Mesendoderm (in vitro differentiated cells): ENCODE measurements around the gene SLC35G6.
A peak's percentile ranks its signal among the peaks of the same experiment; 100 is the strongest.

ENCODE experiments used
- DNase-seq: peaks from one replicate; pipeline ENCODE4 v3.0.0; 2013
- H2AK5ac ChIP-seq: 2 replicates; pipeline ENCODE4 v1.6.1; 2013; ENCODE audit warnings: low read length, inconsistent platforms
- H2BK120ac ChIP-seq: 2 replicates; pipeline ENCODE4 v1.6.1; 2013; ENCODE audit warnings: low read depth, mild to moderate bottlenecking, low read length, moderate library complexity, mixed read lengths
- H2BK15ac ChIP-seq: replicated peaks from 2 replicates; pipeline ENCODE4 v1.6.1; 2013; ENCODE audit warnings: low read depth, mild to moderate bottlenecking, moderate library complexity
- H2BK5ac ChIP-seq: 2 replicates; pipeline ENCODE4 v1.6.1; 2013; ENCODE audit warnings: low read length, inconsistent platforms
- H3K18ac ChIP-seq: 2 replicates; pipeline ENCODE4 v1.6.1; 2013; ENCODE audit warnings: mild to moderate bottlenecking, low read length, mixed read lengths
- H3K23ac ChIP-seq: one replicate; pipeline ENCODE4 v1.6.1; 2013; ENCODE audit warnings: low read length
- H3K27ac ChIP-seq: 2 replicates; pipeline ENCODE4 v1.5.1; 2013; ENCODE audit warnings: low read depth, mild to moderate bottlenecking, inconsistent platforms, low read length, moderate library complexity
- H3K27me3 ChIP-seq: 2 replicates; pipeline ENCODE4 v1.6.1; 2013; ENCODE audit warnings: low read length, control low read depth, mild to moderate bottlenecking, inconsistent platforms; ENCODE audit not compliant: insufficient read depth, poor library complexity
- H3K36me3 ChIP-seq: 2 replicates; pipeline ENCODE4 v1.6.1; 2013; ENCODE audit warnings: low read length, inconsistent platforms; ENCODE audit not compliant: control insufficient read depth, insufficient read depth
- H3K4ac ChIP-seq: one replicate; pipeline ENCODE4 v1.6.1; 2013; ENCODE audit warnings: low read depth, mild to moderate bottlenecking, low read length, moderate library complexity
- H3K4me1 ChIP-seq: 2 replicates; pipeline ENCODE4 v1.6.1; 2013; ENCODE audit warnings: low read depth, low read length, inconsistent platforms; ENCODE audit not compliant: control insufficient read depth
- H3K4me2 ChIP-seq: 2 replicates; pipeline ENCODE4 v1.6.1; 2013; ENCODE audit warnings: low read length
- H3K4me3 ChIP-seq: 2 replicates; pipeline ENCODE4 v1.5.1; 2013; ENCODE audit warnings: mild to moderate bottlenecking, low read length
- H3K56ac ChIP-seq: one replicate; pipeline ENCODE4 v1.6.1; 2013; ENCODE audit warnings: low read length
- H3K79me1 ChIP-seq: 2 replicates; pipeline ENCODE4 v1.6.1; 2013; ENCODE audit warnings: low read length, inconsistent platforms
- H3K79me2 ChIP-seq: 2 replicates; pipeline ENCODE4 v1.6.1; 2013; ENCODE audit warnings: mild to moderate bottlenecking, low read length; ENCODE audit not compliant: control insufficient read depth, insufficient read depth
- H3K9ac ChIP-seq: 2 replicates; pipeline ENCODE4 v1.6.1; 2013; ENCODE audit warnings: low read length, inconsistent platforms
- H4K5ac ChIP-seq: one replicate; pipeline ENCODE4 v1.6.1; 2013; ENCODE audit warnings: low read length
- H4K8ac ChIP-seq: one replicate; pipeline ENCODE4 v1.6.1; 2013; ENCODE audit warnings: low read depth, mild to moderate bottlenecking, control low read depth, low read length, moderate library complexity
- WGBS: extraction: QIAGEN DNeasy Blood & Tissue Kit; methylation state at CpG from one replicate; pipeline ENCODE4 v1.1.7; 2013; ENCODE audit warnings: low lambda C conversion rate, missing lambda C conversion rate; ENCODE audit not compliant: insufficient coverage; ENCODE audit errors: extremely low coverage; 5-methylcytosine and 5-hydroxymethylcytosine counted together

Gene SLC35G6

DNA sequence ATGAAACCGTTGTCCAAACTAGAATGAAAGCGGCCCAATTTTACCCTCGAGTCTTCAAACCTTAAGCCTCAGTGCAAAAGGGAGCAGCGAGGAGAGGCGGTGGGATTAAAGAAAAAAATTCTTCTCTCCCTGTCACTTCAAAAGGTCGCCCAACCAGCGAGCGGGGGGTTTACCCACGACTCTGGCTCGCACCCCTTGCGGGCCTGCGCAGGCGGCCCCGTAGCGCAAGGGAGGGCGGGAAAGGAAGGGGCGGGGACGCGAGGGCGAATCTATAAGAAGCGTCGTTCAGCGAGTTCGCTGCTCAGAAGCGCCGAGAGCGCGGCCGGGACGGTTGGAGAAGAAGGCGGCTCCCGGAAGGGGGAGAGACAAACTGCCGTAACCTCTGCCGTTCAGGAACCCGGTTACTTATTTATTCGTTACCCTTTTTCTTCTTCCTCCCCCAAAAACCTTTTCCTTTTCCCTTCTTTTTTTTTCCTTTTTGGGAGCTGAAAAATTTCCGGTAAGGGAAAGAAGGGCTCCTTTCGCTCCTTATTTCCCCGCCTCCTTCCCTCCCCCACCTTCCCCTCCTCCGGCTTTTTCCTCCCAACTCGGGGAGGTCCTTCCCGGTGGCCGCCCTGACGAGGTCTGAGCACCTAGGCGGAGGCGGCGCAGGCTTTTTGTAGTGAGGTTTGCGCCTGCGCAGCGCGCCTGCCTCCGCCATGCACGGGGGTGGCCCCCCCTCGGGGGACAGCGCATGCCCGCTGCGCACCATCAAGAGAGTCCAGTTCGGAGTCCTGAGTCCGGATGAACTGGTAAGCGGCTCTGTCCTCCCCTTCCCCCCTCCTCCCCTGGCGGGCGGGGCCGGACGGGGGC is 3.0 kb downstream of the SLC35G6 start, which contains the start of gene POLR2A:
Gene POLR2A (plus strand): TSS at position 300 of the 852 bp plus-strand sequence.
- Histone ChIP-seq H3K56ac (peak within 1 kb of the TSS; percentile 97), H3K4ac (peak within 1 kb of the TSS; percentile 99), H2AK5ac (peak within 1 kb of the TSS; percentile 85), H3K4me2 (peak within 1 kb of the TSS; percentile 90), H3K4me1 (peaks cover 2% of the 10 kb centered on the region), H2BK15ac (peak within 1 kb of the TSS; percentile 85), H4K8ac (peak within 1 kb of the TSS; percentile 87), H2BK5ac (peak within 1 kb of the TSS; percentile 93), H3K36me3 (no peaks in the 10 kb centered on the region), H3K9ac (peak within 1 kb of the TSS; percentile 94), H3K79me1 (peaks cover 5% of the 10 kb centered on the region), H3K27ac (peak within 1 kb of the TSS; percentile 97), H4K5ac (peak within 1 kb of the TSS; percentile 26), H3K79me2 (peaks cover 38% of the 10 kb centered on the region), H2BK120ac (peak within 1 kb of the TSS; percentile 86), H3K27me3 (no peaks in the 10 kb centered on the region), H3K23ac (peak within 1 kb of the TSS; percentile 75), H3K18ac (peak within 1 kb of the TSS; percentile 95), H3K4me3 (peak within 1 kb of the TSS; percentile 96)
- DNase-seq: peak; percentile 98
- WGBS: no CpG with 5 or more reads among the region's 64 CpGs

DNA sequence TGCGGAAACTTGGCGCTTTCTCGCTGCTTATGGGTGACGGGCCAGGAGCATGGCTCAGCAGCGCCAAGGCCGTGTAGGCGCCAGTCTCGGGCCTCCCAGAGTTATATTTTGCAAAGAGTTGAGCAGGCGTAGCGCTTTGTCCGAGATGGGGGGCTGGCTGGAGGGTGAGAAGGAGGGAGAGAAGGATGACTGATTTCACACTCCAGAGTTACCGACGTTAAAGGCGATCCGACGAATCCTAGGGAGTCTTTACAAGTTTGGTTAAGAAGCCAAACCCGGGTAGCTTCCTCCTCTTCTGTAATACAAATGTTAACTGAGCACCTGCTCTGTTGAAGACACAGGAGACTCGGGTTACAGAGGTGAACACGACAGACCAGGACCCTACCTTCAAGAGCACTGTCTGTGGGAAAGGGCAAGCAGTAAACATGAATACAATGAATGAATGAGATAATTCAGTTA is 3.7 kb downstream of the SLC35G6 start:
- Histone ChIP-seq H3K4ac (no peak overlapping the region), H3K18ac (peak overlapping the region; percentile 29), H3K23ac (no peak overlapping the region), H3K4me3 (peak overlapping the region; percentile 96), H3K9ac (peak overlapping the region; percentile 91), H2BK15ac (no peak overlapping the region), H3K27ac (peak overlapping the region; percentile 65), H3K79me2 (peaks cover 44% of the 10 kb centered on the region), H3K4me2 (peak overlapping the region; percentile 53), H4K8ac (no peak overlapping the region), H2BK120ac (no peak overlapping the region), H2BK5ac (peak overlapping the region; percentile 54), H3K56ac (peak overlapping the region; percentile 92), H2AK5ac (peak overlapping the region; percentile 85), H3K4me1 (peaks cover 2% of the 10 kb centered on the region), H3K27me3 (no peaks in the 10 kb centered on the region), H3K79me1 (peaks cover 5% of the 10 kb centered on the region), H4K5ac (no peak overlapping the region), H3K36me3 (no peaks in the 10 kb centered on the region)
- DNase-seq: peak; percentile 70
- WGBS: no CpG with 5 or more reads among the region's 19 CpGs

DNA sequence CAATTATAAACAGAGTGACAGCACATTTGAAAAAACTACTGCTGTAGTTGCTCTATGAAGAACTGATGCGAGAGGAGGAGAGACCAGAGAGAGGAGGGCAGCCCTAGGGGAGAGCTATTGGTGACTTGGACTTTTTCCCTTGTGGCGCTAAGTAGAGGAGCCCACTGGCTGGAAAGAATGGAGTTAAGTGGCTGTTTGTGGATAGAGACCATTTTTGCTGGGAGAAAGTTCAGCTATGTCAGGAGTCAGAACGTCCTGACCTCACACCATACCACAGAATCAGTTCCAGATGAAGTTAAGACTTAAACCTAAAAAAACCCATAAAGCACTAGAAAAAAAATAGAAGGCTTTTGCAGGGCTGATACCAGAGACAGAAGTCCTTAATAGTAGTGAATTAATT is 4.9 kb downstream of the SLC35G6 start:
- H3K4me2 ChIP-seq: peak overlapping the region; percentile 54
- H3K4me1 ChIP-seq: peaks cover 2% of the 10 kb centered on the region
- peaks cover 1% of the 10 kb centered on the region for H3K36me3 ChIP-seq
- peaks cover 9% of the 10 kb centered on the region for H3K79me1 ChIP-seq
- peaks cover 56% of the 10 kb centered on the region for H3K79me2 ChIP-seq
- H4K8ac ChIP-seq: no peak overlapping the region
- peak overlapping the region; percentile 44 for H3K56ac ChIP-seq
- H3K4ac ChIP-seq: no peak overlapping the region
- H3K27ac ChIP-seq: no peak overlapping the region
- H2BK120ac ChIP-seq: no peak overlapping the region
- H3K9ac ChIP-seq: peak overlapping the region; percentile 50
- no CpG with 5 or more reads among the region's 3 CpGs for WGBS
- H3K23ac ChIP-seq: no peak overlapping the region
- no peak overlapping the region for H3K18ac ChIP-seq
- H2BK15ac ChIP-seq: no peak overlapping the region
- no peaks in the 10 kb centered on the region for H3K27me3 ChIP-seq
- H2BK5ac ChIP-seq: no peak overlapping the region
- H4K5ac ChIP-seq: no peak overlapping the region
- H3K4me3 ChIP-seq: no peak overlapping the region
- no peak overlapping the region for H2AK5ac ChIP-seq
- DNase-seq: no peak

DNA sequence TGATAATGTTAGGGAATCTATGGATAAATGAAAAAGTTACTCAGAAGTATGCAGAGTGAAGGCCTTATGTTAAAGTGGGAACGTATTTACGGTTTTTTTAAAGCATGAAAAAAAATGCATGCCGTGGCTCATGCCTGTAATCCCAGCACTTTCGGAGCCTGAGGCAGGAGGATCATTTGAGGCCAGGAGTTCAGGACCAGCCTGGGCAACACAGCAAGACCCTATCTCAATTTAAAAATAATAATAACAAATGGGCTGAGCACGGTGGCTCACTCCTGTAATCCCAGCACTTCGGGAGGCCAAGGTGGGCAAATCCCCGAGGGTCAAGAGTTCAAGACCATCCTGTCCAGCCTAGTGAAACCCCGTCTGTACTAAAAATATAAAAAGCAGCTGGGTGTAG is 8.9 kb downstream of the SLC35G6 start:
- no peak overlapping the region for H3K4ac ChIP-seq
- H3K36me3 ChIP-seq: peaks cover 3% of the 10 kb centered on the region
- H2BK120ac ChIP-seq: no peak overlapping the region
- H3K4me3 ChIP-seq: no peak overlapping the region
- H4K8ac ChIP-seq: no peak overlapping the region
- no peak overlapping the region for H3K56ac ChIP-seq
- H3K27me3 ChIP-seq: no peaks in the 10 kb centered on the region
- peaks cover 2% of the 10 kb centered on the region for H3K4me1 ChIP-seq
- H3K9ac ChIP-seq: no peak overlapping the region
- peaks cover 86% of the 10 kb centered on the region for H3K79me2 ChIP-seq
- no peak overlapping the region for H4K5ac ChIP-seq
- H3K27ac ChIP-seq: no peak overlapping the region
- peaks cover 24% of the 10 kb centered on the region for H3K79me1 ChIP-seq
- H2BK5ac ChIP-seq: no peak overlapping the region
- H2BK15ac ChIP-seq: no peak overlapping the region
- no peak overlapping the region for H3K18ac ChIP-seq
- no peak for DNase-seq
- no peak overlapping the region for H2AK5ac ChIP-seq
- no peak overlapping the region for H3K23ac ChIP-seq
- no peak overlapping the region for H3K4me2 ChIP-seq
- 100% methylated on average over 2 of the region's 8 CpGs for WGBS

DNA sequence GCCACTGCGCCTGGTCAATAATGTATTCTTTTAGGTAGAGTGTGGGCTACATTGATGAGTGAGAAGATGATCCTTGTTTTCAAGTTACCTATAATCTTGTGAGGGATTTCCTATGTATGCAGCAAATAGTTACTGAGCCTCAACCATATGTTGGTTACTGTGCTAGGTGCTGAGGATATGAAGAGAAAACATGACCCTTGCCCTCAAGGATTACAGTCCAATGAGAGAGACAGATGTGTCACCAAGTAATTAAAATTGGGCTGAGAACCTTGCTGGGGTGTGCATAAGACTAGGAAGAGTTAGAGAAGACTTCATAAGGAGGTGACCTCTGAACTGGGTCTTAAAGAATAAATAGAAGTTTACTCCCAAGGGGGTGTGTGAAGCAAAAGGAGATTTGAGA is 10.3 kb downstream of the SLC35G6 start:
- Histone ChIP-seq H3K79me1 (peaks cover 26% of the 10 kb centered on the region), H4K8ac (no peak overlapping the region), H4K5ac (no peak overlapping the region), H3K23ac (no peak overlapping the region), H3K36me3 (peaks cover 4% of the 10 kb centered on the region), H2BK5ac (no peak overlapping the region), H3K9ac (no peak overlapping the region), H3K27me3 (no peaks in the 10 kb centered on the region), H2BK120ac (no peak overlapping the region), H3K56ac (no peak overlapping the region), H3K4me1 (no peaks in the 10 kb centered on the region), H2BK15ac (no peak overlapping the region), H3K4me2 (no peak overlapping the region), H3K4me3 (no peak overlapping the region), H3K18ac (no peak overlapping the region), H3K27ac (no peak overlapping the region), H2AK5ac (no peak overlapping the region), H3K79me2 (peaks cover 79% of the 10 kb centered on the region), H3K4ac (no peak overlapping the region)
- DNase-seq: no peak
- WGBS: no CpG with 5 or more reads among the region's 1 CpG
